GM12865 (cell line): ENCODE results near the gene CDH23.

ENCODE experiments used
- DNase-seq: peaks from one replicate; pipeline ENCODE4 v3.0.0; 2010; ENCODE audit warnings: low read depth
- H3K4me3 ChIP-seq: 2 replicates; pipeline ENCODE4 v1.5.1; 2011; ENCODE audit warnings: mild to moderate bottlenecking, low read depth, low read length, control low read depth
- CTCF ChIP-seq: IDR thresholded peaks from 2 replicates; pipeline ENCODE4 v1.5.1; 2011; ENCODE audit warnings: low read length, control low read depth, low read depth, inconsistent platforms; ENCODE audit not compliant: insufficient read depth; ENCODE audit errors: missing control alignments

The CDH23 gene

GRCh38 chr10:71505862-71506261 is 109.1 kb downstream of the CDH23 start:
- no peak for DNase-seq
- TF ChIP-seq CTCF = no peak
- no peak overlapping the region for H3K4me3 ChIP-seq

GRCh38 chr10:71509444-71509843 is 112.7 kb downstream of the CDH23 start:
- no peak for DNase-seq
- no peak overlapping the region for H3K4me3 ChIP-seq
- no peak for TF ChIP-seq CTCF

GRCh38 chr10:71511206-71511605 is 114.5 kb downstream of the CDH23 start:
- no peak for TF ChIP-seq CTCF
- DNase-seq = no peak

GRCh38 chr10:71512312-71512711 is 115.6 kb downstream of the CDH23 start:
- no peak for TF ChIP-seq CTCF
- no peak for DNase-seq
- no peak overlapping the region for H3K4me3 ChIP-seq

More at GRCh38 chr10:71511206-71511605, 114.5 kb downstream of the CDH23 start:
- H3K4me3 ChIP-seq = no peak overlapping the region

- TF ChIP-seq CTCF = no peak
- H3K4me3 ChIP-seq = no peak overlapping the region
- no peak for DNase-seq
Measured at GRCh38 chr10:71512761-71513539, 116.2 kb downstream of the CDH23 start.

GRCh38 chr10:71513540-71513853 is 116.8 kb downstream of the CDH23 start:
- TF ChIP-seq CTCF = no peak

GRCh38 chr10:71513936-71514335 is 117.2 kb downstream of the CDH23 start:
- H3K4me3 ChIP-seq = no peak overlapping the region
- TF ChIP-seq CTCF = no peak
- no peak for DNase-seq

More at GRCh38 chr10:71513540-71513853, 116.8 kb downstream of the CDH23 start:
- no peak overlapping the region for H3K4me3 ChIP-seq
- DNase-seq = no peak
